IMR-90 (cell line): ENCODE measurements around the gene CIB2.

Source experiments
- BHLHE40 ChIP-seq: fragments of 150-350 bp; IDR thresholded peaks from 2 replicates; pipeline ENCODE4 v1.6.1; 2016; ENCODE audit warnings: mild to moderate bottlenecking, low read depth, low read length
- CEBPB ChIP-seq: IDR thresholded peaks from 2 replicates; pipeline ENCODE4 v1.6.1; 2012; ENCODE audit warnings: low read depth, low read length, improper control_type of control experiment
- CHD1 ChIP-seq: IDR thresholded peaks from 2 replicates; pipeline ENCODE4 v1.6.1; 2012; ENCODE audit warnings: low read depth, low read length, improper control_type of control experiment
- CTCF ChIP-seq: conservative IDR thresholded peaks from 2 replicates; pipeline ENCODE4 v1.5.1; 2012; ENCODE audit warnings: mild to moderate bottlenecking, low read depth, low read length, improper control_type of control experiment
- FOS ChIP-seq: fragments of 150-350 bp; IDR thresholded peaks from 2 replicates; pipeline ENCODE4 v1.6.1; 2016; ENCODE audit warnings: low read depth, low read length
- MAFK ChIP-seq: IDR thresholded peaks from 2 replicates; pipeline ENCODE4 v1.6.1; 2012; ENCODE audit warnings: low read depth, low read length, improper control_type of control experiment
- MAZ ChIP-seq: IDR thresholded peaks from 2 replicates; pipeline ENCODE4 v1.6.1; 2012; ENCODE audit warnings: low read depth, mild to moderate bottlenecking, low read length, improper control_type of control experiment, moderate library complexity, borderline replicate concordance
- NFE2L2 ChIP-seq: fragments of 150-350 bp; IDR thresholded peaks from 2 replicates; pipeline ENCODE4 v1.6.1; 2016; ENCODE audit warnings: low read depth, mild to moderate bottlenecking, low read length
- POLR2A ChIP-seq: IDR thresholded peaks from 2 replicates; pipeline ENCODE4 v1.6.1; 2012; ENCODE audit warnings: mild to moderate bottlenecking, low read depth, low read length
- RAD21 ChIP-seq: IDR thresholded peaks from 2 replicates; pipeline ENCODE4 v1.6.1; 2012; ENCODE audit warnings: low read length, improper control_type of control experiment
- RCOR1 ChIP-seq: IDR thresholded peaks from 2 replicates; pipeline ENCODE4 v1.6.1; 2012; ENCODE audit warnings: mild to moderate bottlenecking, low read length, improper control_type of control experiment; ENCODE audit not compliant: insufficient replicate concordance
- SMC3 ChIP-seq: fragments of 150-350 bp; IDR thresholded peaks from 2 replicates; pipeline ENCODE4 v1.6.1; 2016; ENCODE audit warnings: low read depth, mild to moderate bottlenecking, antibody characterized with exemption, low read length, moderate library complexity

- TF ChIP-seq POLR2A (no peak), FOS (no peak), SMC3 (no peak), CTCF (no peak), CHD1 (no peak), RCOR1 (no peak), BHLHE40 (no peak), MAZ (no peak), CEBPB (no peak), NFE2L2 (no peak), RAD21 (no peak), MAFK (no peak)
These were observed 565 bp downstream of the CIB2 start for GRCh38 chr15:78130466-78131294.
